Upper lobe of left lung (tissue), 4 donors: Measurements from ENCODE around the gene PRKAR1B.

Experiments
- EP300 ChIP-seq, 4 donors: sonication (generic); formaldehyde crosslinking; IDR thresholded peaks; one replicate each; pipeline ENCODE4 v1.5.1; 2017; ENCODE audit warnings: antibody characterized with exemption in 4 of 4, control low read depth in 2 of 4
- POLR2A ChIP-seq, 4 donors: fragments of 450-650 bp; IDR thresholded peaks; one replicate each; pipeline ENCODE4 v1.5.1; 2016 to 2017; ENCODE audit warnings: antibody characterized with exemption in 4 of 4, mild to moderate bottlenecking in 2 of 4
- POLR2AphosphoS5 ChIP-seq, 2 donors: sonication (generic); formaldehyde crosslinking; IDR thresholded peaks; one replicate each; pipeline ENCODE4 v1.5.1; 2017; ENCODE audit warnings: antibody characterized with exemption in 2 of 2
- TF ChIP-seq, protein P1 (sequence below), 6 experiments: fragments of 450-650 bp in 4 of 6; fragments of 200-600 bp in 2 of 6; sonication (generic) in 2 of 6; IDR thresholded peaks; one replicate each; pipeline ENCODE4 v1.5.1; 2016 to 2019; ENCODE audit warnings: antibody characterized with exemption in 6 of 6

DNA sequence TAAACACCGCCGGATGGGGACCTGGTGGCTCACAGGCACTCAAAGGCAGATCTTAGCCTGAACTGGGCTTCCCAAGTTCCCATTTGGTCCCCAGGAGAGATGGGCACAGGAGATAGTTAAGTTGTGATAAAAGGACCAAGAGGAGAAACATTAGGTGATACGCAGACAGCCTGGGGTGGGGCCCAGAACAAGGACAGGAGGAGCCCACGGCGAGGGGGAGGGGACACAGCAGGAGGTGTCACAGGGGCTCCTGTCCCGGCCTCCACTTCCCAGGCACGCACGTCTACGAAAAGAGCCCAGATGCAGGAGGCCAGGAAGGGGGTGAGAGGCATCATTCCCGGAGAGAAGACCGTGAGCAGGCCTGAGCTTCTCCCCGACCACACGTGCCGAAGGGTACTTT lies 16.9 kb downstream of the PRKAR1B start:
- TF ChIP-seq, protein P1, sequence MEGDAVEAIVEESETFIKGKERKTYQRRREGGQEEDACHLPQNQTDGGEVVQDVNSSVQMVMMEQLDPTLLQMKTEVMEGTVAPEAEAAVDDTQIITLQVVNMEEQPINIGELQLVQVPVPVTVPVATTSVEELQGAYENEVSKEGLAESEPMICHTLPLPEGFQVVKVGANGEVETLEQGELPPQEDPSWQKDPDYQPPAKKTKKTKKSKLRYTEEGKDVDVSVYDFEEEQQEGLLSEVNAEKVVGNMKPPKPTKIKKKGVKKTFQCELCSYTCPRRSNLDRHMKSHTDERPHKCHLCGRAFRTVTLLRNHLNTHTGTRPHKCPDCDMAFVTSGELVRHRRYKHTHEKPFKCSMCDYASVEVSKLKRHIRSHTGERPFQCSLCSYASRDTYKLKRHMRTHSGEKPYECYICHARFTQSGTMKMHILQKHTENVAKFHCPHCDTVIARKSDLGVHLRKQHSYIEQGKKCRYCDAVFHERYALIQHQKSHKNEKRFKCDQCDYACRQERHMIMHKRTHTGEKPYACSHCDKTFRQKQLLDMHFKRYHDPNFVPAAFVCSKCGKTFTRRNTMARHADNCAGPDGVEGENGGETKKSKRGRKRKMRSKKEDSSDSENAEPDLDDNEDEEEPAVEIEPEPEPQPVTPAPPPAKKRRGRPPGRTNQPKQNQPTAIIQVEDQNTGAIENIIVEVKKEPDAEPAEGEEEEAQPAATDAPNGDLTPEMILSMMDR (IDR thresholded peaks at IDR 0.05), result no peak
- TF ChIP-seq POLR2A (IDR thresholded peaks at IDR 0.05) (no peak), EP300 (IDR thresholded peaks at IDR 0.05) (no peak), POLR2AphosphoS5 (IDR thresholded peaks at IDR 0.05) (no peak)
